ENCODE data around the gene MKI67.

DNA sequence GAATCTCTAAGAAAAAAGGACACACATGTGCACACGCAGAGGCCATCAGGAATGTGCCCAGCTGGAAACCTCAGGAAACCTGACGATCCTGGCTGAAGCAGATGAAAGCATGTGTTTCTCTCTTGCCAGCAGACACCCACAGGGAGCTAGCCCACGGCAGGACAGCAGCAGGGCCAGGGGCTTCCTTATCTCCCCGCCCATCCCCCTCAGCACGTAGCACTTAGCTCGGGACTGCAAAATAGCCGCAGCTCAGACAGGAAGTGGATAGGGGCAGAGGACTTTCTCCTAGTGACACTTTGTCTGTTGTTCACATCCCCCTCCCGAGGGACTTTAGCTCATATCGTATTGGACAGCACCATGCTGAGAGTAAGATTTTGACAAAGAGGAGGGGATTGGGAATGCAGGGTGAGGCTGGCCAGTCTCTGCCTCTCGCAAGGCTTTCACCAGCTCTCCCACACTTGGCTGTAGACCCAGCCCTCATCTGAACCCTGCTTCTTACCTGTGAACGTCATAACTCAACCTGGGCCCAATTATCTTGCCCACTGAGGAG is 63.8 kb downstream of the MKI67 start:
- TF ChIP-seq, protein P1, sequence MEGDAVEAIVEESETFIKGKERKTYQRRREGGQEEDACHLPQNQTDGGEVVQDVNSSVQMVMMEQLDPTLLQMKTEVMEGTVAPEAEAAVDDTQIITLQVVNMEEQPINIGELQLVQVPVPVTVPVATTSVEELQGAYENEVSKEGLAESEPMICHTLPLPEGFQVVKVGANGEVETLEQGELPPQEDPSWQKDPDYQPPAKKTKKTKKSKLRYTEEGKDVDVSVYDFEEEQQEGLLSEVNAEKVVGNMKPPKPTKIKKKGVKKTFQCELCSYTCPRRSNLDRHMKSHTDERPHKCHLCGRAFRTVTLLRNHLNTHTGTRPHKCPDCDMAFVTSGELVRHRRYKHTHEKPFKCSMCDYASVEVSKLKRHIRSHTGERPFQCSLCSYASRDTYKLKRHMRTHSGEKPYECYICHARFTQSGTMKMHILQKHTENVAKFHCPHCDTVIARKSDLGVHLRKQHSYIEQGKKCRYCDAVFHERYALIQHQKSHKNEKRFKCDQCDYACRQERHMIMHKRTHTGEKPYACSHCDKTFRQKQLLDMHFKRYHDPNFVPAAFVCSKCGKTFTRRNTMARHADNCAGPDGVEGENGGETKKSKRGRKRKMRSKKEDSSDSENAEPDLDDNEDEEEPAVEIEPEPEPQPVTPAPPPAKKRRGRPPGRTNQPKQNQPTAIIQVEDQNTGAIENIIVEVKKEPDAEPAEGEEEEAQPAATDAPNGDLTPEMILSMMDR (IDR thresholded peaks at IDR 0.05) = no peak
- no peak for TF ChIP-seq POLR2A (IDR thresholded peaks at IDR 0.05)

Data from lower leg skin (tissue), 3 donors.